GM13976 (cell line): ENCODE measurements around the gene SPAG7.

ENCODE experiments used
- DNase-seq: peaks from one replicate; pipeline ENCODE4 v3.0.0; 2012; ENCODE audit warnings: low spot score
- CTCF ChIP-seq: IDR thresholded peaks from 2 replicates; pipeline ENCODE4 v1.5.1; 2012; ENCODE audit warnings: borderline replicate concordance, mild to moderate bottlenecking; ENCODE audit not compliant: insufficient read depth; ENCODE audit errors: extremely low read depth, missing control alignments, control extremely low read depth
- in situ Hi-C: fragments of 300-500 bp; cut with MboI; formaldehyde crosslinking; loops from one replicate; pipeline ENCODE4 v1.12.0; 2022; ENCODE audit warnings: low sequenced_read_pairs, mixed read lengths, inconsistent platforms; ENCODE audit not compliant: unreplicated experiment

SPAG7 gene

GRCh38 chr17:4958102-4958501 is 9.5 kb downstream of the SPAG7 start:
- in situ Hi-C loops = no loop called here

GRCh38 chr17:4956493-4957061 is 11.0 kb downstream of the SPAG7 start:
- DNase-seq = no peak
- in situ Hi-C loops = no loop called here
- TF ChIP-seq CTCF = no peak

More at GRCh38 chr17:4958102-4958501, 9.5 kb downstream of the SPAG7 start:
- no peak for TF ChIP-seq CTCF
- DNase-seq = no peak

GRCh38 chr17:4955091-4955490 is 12.5 kb downstream of the SPAG7 start:
- in situ Hi-C loops = no loop called here
- TF ChIP-seq CTCF = no peak
- DNase-seq = no peak

GRCh38 chr17:4953451-4953961 is 14.1 kb downstream of the SPAG7 start:
- in situ Hi-C loops = no loop called here
- no peak for DNase-seq
- TF ChIP-seq CTCF = no peak

- DNase-seq = no peak
- in situ Hi-C loops = no loop called here
- no peak for TF ChIP-seq CTCF
Measured at GRCh38 chr17:4951486-4951885, 16.1 kb downstream of the SPAG7 start.

- no peak for DNase-seq
- in situ Hi-C loops = no loop called here
- TF ChIP-seq CTCF = no peak
Measured at GRCh38 chr17:4950746-4951204, 16.8 kb downstream of the SPAG7 start, which contains the start of gene ENO3. Gene ENO3 (plus strand): TSS chr17:4951119. CDS start chr17:4951830, 711 bp downstream.

GRCh38 chr17:4950075-4950745 is 17.4 kb downstream of the SPAG7 start:
- DNase-seq = no peak
- no peak for TF ChIP-seq CTCF
- in situ Hi-C loops = no loop called here
